ENCODE data around the gene CLTCL1.
"Not testable (repeated sequence)": the region's sequence is repeated elsewhere in the genome, so short reads cannot be mapped to it uniquely, and the experiment has no call there.

The CLTCL1 gene

GRCh38 chr22:19291580-19292457 lies at the start of gene CLTCL1:
TSS of gene CLTCL1 (minus strand) at chr22:19291719. CDS start at chr22:19291641, 78 bp downstream.
- in situ Hi-C loops (cut with MboI; ENCODE audit: low sequenced_read_pairs): no loop called here

- in situ Hi-C loops (cut with MboI; ENCODE audit: low sequenced_read_pairs): no loop called here
These were observed 45.6 kb upstream of the CLTCL1 start for GRCh38 chr22:19337137-19337536.

- in situ Hi-C loops (cut with MboI; ENCODE audit: low sequenced_read_pairs): no loop called here
These were observed 44.9 kb upstream of the CLTCL1 start for GRCh38 chr22:19336133-19337075.

- in situ Hi-C loops (cut with MboI; ENCODE audit: low sequenced_read_pairs): no loop called here
These were observed 40.5 kb upstream of the CLTCL1 start for GRCh38 chr22:19331975-19332374.

- in situ Hi-C loops (cut with MboI; ENCODE audit: low sequenced_read_pairs): no loop called here
These were observed 40.0 kb upstream of the CLTCL1 start for GRCh38 chr22:19331474-19331873.

GRCh38 chr22:19330865-19331418 lies 39.4 kb upstream of the CLTCL1 start:
- in situ Hi-C loops (cut with MboI; ENCODE audit: low sequenced_read_pairs): no loop called here

GRCh38 chr22:19330205-19330604 lies 38.7 kb upstream of the CLTCL1 start:
- in situ Hi-C loops (cut with MboI; ENCODE audit: low sequenced_read_pairs): not testable (repeated sequence)

GRCh38 chr22:19329454-19329853 lies 37.9 kb upstream of the CLTCL1 start:
- in situ Hi-C loops (cut with MboI; ENCODE audit: low sequenced_read_pairs): no loop called here

GRCh38 chr22:19325296-19325948 lies 33.9 kb upstream of the CLTCL1 start:
- in situ Hi-C loops (cut with MboI; ENCODE audit: low sequenced_read_pairs): no loop called here

- in situ Hi-C loops (cut with MboI; ENCODE audit: low sequenced_read_pairs): not testable (repeated sequence)
These were observed 31.9 kb upstream of the CLTCL1 start for GRCh38 chr22:19323420-19323819.

- in situ Hi-C loops (cut with MboI; ENCODE audit: low sequenced_read_pairs): no loop called here
These were observed 30.2 kb upstream of the CLTCL1 start for GRCh38 chr22:19321757-19322156.

GRCh38 chr22:19320136-19320535 lies 28.6 kb upstream of the CLTCL1 start:
- in situ Hi-C loops (cut with MboI; ENCODE audit: low sequenced_read_pairs): not testable (repeated sequence)

GRCh38 chr22:19319281-19319680 lies 27.8 kb upstream of the CLTCL1 start:
- in situ Hi-C loops (cut with MboI; ENCODE audit: low sequenced_read_pairs): no loop called here

GRCh38 chr22:19317865-19318264 lies 26.3 kb upstream of the CLTCL1 start:
- in situ Hi-C loops (cut with MboI; ENCODE audit: low sequenced_read_pairs): no loop called here

GRCh38 chr22:19307872-19308271 lies 16.4 kb upstream of the CLTCL1 start:
- in situ Hi-C loops (cut with MboI; ENCODE audit: low sequenced_read_pairs): no loop called here

- in situ Hi-C loops (cut with MboI; ENCODE audit: low sequenced_read_pairs): not testable (repeated sequence)
These were observed 15.0 kb upstream of the CLTCL1 start for GRCh38 chr22:19306535-19306934.

GRCh38 chr22:19304547-19304946 lies 13.0 kb upstream of the CLTCL1 start:
- in situ Hi-C loops (cut with MboI; ENCODE audit: low sequenced_read_pairs): no loop called here

GRCh38 chr22:19303785-19304184 lies 12.3 kb upstream of the CLTCL1 start:
- in situ Hi-C loops (cut with MboI; ENCODE audit: low sequenced_read_pairs): no loop called here

GRCh38 chr22:19295733-19296132 lies 4.2 kb upstream of the CLTCL1 start:
- in situ Hi-C loops (cut with MboI; ENCODE audit: low sequenced_read_pairs): no loop called here

- in situ Hi-C loops (cut with MboI; ENCODE audit: low sequenced_read_pairs): no loop called here
These were observed 1.1 kb upstream of the CLTCL1 start for GRCh38 chr22:19292458-19293230.
